NB4 (cell line): ENCODE results near the gene SLC31A1.
A peak's percentile ranks its signal among the peaks of the same experiment; 100 is the strongest.

Experiments
- MYC ChIP-seq: IDR thresholded peaks from 2 replicates; pipeline ENCODE4 v1.6.1; 2011; ENCODE audit warnings: low read depth, low read length
- POLR2A ChIP-seq: IDR thresholded peaks from 2 replicates; pipeline ENCODE4 v1.6.1; 2011; ENCODE audit warnings: mild to moderate bottlenecking; ENCODE audit not compliant: insufficient read length; ENCODE audit errors: extremely low read depth
- TF ChIP-seq, protein P1 (sequence below): IDR thresholded peaks from one replicate; pipeline ENCODE4 v1.5.1; 2012; ENCODE audit warnings: low read depth, low read length
- TF ChIP-seq, protein P2 (sequence below): IDR thresholded peaks from 2 replicates; pipeline ENCODE4 v1.6.1; 2011; ENCODE audit warnings: low read depth, low read length

DNA sequence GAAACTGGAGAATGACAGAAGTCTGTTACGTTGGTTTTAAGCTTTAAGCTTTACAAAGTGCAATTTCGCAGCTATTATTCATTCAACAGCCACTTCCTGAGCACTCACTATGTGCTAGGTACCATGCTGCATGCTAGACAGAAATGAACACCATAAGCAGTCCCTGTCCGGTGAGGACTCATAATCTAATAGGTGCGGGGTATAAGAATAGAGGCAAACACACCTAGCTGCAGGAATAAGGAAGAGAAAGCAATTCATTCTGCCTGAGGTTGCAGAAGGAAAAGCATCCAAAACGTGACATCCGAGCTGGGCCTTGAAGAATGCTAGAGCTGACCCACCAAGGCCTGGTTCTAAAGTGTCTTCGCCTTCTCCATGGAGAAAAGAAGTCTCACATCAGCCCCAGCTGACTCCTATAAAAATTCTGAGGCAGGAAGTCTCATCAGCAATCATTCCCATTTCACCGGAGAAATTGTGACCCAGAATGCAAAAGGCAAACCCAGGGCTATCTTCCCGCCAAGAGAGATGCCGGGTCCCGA, 809 bp upstream of the SLC31A1 start:
- TF ChIP-seq, protein P1, sequence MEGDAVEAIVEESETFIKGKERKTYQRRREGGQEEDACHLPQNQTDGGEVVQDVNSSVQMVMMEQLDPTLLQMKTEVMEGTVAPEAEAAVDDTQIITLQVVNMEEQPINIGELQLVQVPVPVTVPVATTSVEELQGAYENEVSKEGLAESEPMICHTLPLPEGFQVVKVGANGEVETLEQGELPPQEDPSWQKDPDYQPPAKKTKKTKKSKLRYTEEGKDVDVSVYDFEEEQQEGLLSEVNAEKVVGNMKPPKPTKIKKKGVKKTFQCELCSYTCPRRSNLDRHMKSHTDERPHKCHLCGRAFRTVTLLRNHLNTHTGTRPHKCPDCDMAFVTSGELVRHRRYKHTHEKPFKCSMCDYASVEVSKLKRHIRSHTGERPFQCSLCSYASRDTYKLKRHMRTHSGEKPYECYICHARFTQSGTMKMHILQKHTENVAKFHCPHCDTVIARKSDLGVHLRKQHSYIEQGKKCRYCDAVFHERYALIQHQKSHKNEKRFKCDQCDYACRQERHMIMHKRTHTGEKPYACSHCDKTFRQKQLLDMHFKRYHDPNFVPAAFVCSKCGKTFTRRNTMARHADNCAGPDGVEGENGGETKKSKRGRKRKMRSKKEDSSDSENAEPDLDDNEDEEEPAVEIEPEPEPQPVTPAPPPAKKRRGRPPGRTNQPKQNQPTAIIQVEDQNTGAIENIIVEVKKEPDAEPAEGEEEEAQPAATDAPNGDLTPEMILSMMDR = no peak
- no peak for TF ChIP-seq POLR2A
- no peak for TF ChIP-seq MYC
- TF ChIP-seq, protein P2, sequence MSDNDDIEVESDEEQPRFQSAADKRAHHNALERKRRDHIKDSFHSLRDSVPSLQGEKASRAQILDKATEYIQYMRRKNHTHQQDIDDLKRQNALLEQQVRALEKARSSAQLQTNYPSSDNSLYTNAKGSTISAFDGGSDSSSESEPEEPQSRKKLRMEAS = 0 out of 2 replicates have a peak, but pooled peaks have one; percentile 17
